GM19468 (cell line): Measurements from ENCODE around the gene MGST2.
"Not testable (repeated sequence)": the region's sequence is repeated elsewhere in the genome, so short reads cannot be mapped to it uniquely, and the experiment has no call there.

Source experiments
- ATAC-seq: cut with Tn5 transposase; IDR thresholded peaks from one replicate; pipeline ENCODE4 v1.9.1; 2021; ENCODE audit warnings: mild to moderate bottlenecking, moderate library complexity, moderate number of reproducible peaks; ENCODE audit not compliant: unreplicated experiment; ENCODE audit errors: extremely low read depth

Gene MGST2

DNA sequence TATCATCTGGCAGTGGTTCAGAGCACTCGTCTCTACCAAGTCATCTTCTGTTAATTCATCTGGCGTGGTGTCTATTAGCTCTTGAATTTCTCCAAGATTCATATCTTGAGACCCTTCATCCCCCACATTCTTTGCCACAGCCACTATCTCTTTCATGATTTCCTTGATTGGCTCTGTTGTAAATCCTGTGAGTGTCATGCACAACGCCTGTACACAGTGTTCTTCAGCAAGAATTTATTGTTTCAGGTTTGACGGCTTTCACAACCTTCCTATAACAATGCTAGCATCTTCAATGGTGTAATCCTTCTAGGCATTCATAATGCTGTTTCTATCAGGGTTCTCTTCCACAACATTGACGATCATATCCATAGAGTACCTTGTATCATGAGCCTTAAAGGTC, 30.9 kb downstream of the MGST2 start:
- ATAC-seq: no peak

DNA sequence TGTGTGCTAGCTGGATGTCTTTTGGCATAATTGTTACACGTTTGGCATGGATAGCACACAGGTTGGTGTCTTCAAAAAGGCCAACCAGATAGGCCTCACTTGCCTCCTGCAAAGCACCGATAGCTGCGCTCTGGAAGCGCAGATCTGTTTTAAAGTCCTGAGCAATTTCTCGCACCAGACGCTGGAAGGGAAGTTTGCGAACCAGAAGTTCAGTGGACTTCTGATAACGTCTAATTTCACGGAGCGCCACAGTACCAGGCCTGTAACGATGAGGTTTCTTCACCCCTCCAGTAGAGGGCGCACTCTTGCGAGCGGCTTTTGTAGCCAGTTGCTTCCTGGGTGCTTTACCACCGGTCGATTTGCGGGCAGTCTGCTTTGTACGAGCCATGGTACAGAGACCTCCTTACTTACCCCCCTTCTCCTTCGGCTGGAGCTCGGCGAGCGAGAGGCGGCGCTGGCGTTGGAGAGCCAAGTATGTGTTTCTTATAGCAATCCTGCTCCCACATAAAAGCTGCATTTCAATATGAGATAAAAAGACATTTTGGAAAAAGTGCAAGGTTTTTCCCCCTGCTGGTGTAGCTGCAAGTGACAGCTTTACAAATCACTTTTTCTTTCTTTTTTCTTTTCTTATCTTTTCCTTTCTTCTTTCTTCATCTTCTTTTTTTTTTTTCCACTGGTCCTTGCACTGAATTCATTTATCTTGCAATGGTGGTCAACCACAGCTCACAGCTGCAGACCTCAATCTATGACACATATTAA, 32.7 kb downstream of the MGST2 start:
- ATAC-seq: not testable (repeated sequence)

DNA sequence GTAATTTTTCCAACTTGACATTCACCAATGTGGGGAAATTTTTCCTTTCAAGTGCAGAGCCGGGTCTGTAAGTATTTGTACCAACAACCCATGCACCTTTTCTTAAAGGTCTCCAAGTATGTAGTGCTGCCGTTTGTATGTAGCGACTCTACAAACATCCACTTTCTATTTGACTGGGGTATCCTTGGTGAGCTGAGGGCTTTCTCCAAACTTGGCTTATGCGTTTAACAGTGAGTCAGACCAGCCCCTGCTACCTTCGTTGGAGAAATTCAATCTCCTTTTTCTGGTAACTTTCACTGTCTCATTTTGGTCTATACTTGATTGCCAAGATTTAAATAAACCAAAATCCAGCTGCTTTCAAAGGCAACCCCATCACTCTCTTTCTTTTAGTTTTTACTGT, 34.9 kb downstream of the MGST2 start:
- no peak for ATAC-seq

DNA sequence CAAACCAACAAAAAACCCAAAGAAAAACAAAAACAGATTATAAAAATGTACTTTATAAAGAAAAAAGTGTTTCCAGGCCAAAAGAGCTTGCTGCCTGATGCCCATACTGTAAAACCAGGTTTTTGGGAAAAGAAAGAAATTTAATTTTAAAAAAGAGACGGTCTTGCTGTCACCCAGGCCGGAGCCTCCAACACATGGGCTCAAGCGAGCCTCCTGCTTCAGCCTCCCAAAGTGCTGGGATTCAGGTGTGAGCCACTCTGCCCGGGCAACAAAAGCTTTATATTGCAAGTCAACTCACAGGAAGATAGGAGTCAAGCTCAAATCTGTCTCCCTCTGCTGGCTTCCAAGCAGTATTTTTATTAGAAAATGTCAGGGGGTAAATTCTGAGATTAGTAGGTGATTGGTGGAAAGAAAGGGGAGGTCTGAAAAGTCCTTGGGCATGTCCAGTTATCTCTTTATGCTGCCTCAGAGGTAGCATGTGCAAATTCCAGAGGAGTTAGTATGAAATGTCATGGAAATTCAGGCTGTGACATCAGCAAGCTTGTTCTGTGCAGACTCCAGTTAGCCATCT, 39.4 kb downstream of the MGST2 start:
- no peak for ATAC-seq

DNA sequence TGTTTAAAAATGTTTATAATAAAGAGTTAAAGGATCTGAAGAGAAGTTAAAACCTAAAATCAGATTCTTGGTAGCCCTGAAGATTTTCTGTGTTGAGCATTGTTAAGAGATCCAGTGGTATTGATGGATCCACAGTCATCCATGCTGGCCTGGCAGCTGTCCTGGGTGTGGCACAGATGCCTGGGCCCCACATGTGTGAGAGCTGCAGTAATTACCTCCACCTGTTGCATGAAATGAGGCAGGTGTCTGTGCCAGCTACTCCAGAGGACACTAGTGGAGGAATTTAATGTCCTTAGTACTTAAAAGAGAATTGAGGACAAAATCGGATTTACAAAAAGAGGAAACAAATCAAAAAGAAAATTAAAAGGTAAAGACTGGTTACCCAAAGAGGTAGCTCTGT, 44.0 kb downstream of the MGST2 start:
- ATAC-seq: no peak

DNA sequence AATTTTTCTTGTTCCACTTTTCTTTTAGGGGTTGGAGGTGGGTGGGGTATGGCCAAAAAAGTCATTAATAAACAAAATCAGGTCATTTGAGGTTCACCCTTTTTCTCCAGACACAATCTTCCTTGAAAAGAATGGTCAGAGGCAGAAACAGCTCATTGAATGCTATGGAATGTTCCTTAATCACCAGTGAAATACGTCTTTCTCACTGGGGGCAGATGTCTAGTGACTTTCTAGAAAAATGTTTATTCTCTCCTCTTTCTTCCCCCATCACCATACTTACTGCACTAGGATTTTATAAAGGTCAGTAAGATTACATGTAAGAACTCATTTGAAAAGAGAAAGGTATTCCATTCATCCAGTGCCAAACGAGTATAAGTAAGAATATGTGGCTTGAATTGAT, 44.5 kb downstream of the MGST2 start:
- no peak for ATAC-seq

DNA sequence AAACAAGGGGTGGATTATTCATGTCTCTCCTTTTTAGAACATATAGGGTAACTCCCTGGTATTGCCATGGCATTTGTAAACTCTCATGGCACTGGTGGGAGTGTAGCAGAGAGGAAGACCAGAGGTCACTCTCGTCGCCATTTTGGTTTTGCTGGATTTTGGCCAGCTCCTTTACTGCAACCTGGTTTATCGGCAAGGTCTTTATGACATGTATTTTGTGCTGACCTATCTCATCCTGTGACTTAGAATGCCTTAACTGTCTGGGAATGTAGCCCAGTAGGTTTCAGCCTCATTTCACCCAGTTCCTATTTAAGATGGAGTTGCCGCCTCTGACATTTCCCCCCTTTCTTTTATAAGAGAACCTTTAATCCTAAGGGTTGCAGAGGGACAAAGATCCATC, 45.8 kb downstream of the MGST2 start:
- ATAC-seq: no peak

DNA sequence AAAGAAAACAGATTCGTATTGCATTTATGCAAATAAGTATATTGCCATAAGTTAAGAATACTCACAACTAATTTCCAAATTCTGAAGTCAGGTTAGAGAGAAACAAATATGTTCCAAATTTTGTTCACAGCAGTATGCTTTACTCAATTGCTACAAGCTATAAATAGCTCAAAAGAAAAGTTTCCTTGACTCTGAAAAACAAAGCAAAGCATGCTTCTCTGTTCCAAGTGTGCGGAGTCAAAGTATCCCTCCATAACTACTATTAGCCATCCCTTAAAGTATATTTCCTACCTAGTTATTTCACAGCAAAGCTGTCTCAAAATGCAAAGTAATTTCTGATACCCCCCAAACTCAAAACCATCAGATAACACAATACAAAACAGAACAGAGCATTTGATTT, 47.3 kb downstream of the MGST2 start:
- ATAC-seq: no peak

DNA sequence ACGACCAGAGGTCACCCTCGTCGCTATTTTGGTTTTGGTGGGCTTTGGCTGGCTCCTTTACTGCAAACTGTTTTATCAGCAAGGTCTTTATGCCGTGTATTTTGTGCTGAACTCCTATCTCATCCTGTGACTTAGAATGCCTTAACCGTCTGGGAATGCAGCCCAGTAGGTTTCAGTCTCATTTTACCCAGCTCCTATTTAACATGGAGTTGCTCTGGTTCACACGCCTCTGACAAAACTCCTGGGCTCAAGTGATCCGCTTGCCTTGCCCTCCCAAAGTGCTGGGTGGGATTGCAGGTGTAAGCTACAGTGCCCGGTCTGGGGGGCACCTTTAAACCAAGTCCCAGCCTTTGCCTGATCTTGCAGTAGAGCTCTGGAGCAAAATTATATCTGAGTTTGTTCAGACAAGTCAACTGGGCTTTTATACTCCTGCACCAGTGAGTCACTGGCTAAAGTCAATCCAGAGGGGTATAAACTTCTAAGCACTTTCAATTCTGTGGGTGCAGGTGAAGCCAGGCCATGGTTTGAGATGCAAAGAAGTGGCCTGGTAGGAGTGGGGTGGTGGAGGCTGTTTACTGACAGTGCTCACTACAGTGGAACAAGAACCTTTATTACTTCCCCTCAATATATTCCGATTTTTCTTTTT, 50.2 kb downstream of the MGST2 start:
- no peak for ATAC-seq

DNA sequence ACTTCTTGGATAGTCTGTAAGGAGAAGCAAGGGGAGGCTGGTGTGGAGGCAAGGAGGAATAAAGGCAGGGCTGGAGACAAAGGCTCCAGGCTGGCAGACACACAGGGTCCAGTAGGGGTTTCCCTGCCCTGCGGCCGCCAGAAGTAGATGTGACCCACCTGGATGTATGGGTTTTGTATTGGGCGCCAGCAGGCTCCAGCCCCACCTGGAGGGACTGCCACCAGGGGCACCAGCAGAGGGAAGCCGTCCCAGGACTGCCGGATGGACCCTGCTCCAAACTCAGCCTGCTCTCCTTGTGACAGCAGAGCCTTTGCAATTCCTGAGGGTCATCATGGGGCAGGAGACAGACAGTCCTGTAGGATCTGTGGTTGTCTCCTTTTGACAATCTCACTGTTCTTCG, 52.7 kb downstream of the MGST2 start:
- ATAC-seq: no peak

DNA sequence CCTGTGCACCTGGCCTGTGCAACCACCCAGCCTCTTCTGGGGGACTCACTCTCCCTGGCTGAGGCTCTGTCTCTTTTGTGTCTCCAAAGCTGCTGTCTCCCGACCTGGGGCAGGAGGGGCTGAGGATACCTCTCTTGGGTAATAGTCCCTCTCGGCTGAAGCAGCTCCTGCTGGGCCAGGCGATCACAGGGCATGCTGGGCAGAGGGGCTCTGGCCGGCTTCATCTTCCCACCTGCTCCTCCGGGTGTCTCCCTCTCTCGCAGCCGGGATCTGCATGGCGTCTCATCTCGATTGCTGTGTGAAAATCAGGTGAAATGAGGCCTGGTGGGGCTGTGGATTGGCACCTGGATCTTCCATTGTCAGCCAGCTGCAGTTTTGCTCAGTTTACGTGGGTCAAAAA, 53.2 kb downstream of the MGST2 start:
- ATAC-seq: no peak

DNA sequence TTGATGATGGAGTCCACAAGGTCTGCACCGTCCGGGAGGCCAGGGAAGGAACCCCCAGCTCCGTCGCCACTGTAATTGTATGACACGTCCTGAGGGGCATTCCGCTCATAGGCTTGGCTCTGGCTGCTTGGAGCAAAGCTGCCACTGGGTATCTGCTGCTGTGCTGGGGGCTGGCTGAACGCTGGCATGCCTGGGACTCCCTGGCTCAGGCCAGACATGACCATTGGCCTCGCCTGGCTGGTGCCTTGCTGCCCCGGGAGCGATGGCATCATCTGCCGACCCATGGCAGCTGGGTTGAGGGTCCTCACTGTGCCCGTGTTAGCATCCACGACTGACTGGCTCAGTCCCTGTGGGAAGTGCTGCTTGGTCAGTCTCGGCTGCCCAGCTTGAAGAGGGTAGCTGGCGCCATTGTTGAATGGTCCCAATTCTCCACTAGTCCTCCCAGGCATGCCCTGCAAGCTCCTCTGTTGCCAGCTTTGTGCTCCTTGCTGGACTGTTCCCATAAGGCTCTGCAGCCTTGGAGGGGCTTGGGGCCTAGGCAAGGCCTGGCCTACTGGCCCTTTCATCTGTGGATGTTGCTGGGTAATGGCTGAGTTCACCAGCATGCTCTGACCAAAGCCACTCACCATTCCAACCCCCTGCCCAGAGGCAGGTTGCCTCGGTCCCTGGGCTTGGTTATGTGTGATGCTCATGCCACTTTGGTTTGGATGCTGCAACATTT, 53.9 kb downstream of the MGST2 start:
- ATAC-seq: no peak

DNA sequence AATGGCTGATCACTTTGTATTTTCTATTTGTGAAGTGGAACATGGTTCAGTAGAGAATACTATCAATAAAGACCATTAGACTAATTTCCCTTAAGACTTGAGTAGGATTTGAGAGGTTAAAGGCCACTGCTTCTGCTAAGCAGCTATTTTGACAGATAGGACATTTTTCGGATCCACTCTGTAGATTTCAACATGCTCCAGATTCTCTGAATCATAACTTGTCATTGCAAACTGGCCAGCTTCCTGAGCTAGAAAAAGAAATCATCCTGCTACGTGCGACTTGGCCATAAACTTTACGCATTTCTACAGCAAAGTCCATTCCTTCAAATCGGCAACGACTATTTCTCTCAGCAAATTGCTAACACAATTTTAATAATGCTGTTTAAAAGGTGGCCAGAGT, 55.2 kb downstream of the MGST2 start:
- ATAC-seq: no peak

DNA sequence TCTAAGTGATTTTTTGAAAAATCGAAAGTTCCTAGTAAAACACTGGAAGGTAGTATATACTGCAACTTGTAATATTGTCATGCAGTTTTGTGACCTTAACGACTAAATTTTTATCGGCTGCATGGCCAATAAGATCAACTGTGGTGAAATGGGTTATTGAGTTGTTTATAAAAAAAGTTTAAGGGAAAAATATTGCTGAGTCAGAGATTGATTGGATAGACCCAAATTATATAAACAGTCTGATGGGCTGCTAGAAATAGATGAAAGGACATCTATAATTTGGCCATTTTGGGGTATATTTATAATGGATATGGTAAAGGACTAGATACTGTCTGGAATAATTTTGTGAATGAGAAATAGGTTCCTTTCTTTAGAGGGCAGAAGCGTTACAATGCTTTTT, 56.2 kb downstream of the MGST2 start:
- ATAC-seq: no peak

DNA sequence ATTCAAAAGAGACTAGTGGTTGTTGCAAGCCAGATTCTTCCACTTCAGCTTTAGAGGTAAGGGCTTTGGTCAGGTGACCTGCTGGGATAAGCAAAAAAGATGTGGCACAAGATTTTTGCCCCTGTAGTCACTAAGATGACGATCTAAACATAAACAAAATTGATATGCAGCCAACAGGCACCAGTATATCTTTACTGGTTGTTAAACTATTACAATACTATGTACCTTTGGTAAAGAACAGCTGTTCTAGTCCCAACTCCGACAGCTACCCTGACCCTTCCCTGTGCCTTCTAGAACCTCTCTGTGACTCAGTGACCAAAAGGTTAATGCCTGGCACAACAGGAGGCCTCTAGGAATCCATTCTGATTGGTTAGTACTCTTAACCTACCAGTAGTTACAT, 59.6 kb downstream of the MGST2 start:
- no peak for ATAC-seq

DNA sequence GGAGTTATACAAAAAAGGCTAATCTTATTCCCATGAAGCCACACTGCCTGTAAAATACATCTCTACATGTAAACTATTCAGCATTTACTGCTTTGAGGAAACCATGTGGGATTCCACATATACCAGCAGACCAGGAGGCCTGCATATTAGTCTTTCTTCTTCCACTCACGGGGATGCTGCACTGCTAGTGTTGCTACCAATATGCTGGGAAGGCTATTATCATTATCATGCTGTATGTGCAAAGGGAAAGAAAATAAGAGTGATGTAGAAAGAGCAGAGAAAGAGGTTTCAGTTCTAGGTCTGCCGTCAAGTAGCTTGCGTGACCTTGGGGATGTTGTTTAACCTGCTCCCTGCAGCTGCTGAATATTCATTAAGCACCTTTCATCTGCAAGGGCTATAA, 61.0 kb downstream of the MGST2 start:
- no peak for ATAC-seq

DNA sequence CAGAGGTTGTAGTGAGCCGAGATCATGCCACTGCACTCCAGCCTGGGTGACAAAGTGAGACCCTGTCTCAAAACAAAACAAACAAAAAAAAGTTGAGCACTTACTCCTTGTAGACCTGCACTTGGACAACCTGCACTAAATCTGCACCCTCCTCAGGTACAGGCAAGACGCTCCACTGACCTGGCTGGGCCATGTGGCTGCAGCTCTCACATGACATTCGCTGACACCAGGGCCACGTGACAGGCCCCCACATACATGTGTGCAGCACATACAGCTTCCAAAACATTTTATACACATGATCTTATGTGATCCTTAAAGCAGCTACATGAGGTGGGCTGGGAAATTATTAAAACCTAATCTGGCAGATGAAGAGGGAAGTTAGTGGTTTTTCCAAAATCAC, 62.5 kb downstream of the MGST2 start:
- no peak for ATAC-seq

DNA sequence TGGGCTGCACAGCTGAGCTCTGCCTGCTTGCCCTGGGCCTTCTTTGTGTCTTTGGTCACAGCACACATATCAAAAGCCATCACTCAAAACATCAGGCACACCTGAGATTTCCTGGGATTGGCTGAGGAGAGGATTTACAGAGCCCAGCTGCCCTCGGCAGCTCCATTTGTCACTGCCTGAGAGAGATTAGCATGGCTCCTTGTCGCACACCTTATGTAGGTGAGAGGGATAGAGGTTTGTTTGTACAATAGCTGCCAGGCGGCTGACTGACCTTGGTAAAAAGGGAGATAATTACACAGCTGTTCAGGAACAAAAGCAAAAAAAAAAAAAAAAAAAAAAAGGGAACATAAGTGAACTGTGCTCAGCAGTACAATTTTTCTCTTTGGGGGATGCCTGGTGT, 63.2 kb downstream of the MGST2 start:
- no peak for ATAC-seq

DNA sequence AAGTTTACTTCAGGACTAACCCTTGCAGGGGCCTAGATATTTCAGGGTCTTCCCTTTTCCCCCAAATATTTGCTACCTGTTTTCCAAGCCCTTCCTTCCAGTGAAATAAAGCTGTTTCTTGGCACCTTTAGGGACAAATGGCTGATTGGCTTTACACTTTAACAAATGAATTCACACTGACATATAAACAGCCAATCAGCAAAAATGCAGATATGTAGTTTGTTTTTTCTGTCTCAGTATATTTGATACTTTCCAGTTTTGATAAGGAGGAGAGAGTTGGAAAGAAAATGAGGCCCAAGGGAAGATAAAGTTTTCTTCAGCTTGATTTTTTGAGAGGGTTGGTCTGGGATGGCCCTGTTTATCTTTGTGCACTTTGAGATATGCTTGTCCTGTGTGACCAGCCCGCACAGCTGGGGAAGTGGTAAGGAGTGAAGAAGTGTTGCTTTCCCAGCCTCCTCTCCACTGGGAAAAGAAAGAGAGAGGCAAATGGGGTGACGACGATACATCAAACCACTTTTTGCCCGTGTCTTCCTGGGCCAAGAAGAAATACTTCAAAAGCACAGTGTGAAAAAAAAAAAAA, 67.5 kb downstream of the MGST2 start:
- no peak for ATAC-seq

DNA sequence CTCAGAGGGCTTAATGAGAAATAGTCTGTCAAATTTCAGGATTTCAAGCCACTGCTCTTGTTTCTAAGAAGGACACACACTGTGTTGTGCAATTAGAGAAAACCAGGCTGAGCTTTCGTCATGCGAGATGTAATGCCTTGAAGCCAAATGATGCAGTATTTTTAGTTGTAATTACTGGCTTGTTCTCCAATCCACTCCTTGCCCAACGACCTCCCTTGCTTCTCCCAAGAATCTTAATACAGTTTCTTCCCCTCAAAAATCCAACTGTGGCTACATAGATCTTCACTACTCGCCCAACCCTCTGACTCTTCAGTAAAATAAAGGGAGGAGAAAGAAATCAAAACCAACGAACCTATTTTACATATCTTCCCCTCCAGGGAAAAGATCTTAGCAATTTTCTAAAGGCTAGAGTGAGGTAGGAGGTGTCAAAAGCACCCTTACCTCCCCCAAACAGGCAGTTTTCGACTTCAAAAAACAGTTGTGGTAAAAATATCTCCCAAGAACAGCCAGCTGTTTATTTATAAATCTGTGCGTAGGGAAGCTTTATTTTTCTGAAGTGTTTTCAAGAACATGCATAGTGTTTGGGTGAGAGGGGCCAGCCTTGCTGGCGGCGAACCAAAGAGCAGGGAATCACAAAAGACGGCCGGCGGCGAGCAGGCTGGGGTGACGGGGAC, 68.7 kb downstream of the MGST2 start:
- ATAC-seq: no peak
